HepG2 (cell line): ENCODE measurements around the gene NPNT. TPM values are rescaled to one million over a fixed set of nuclear protein-coding genes. Genes with fewer than 3 reads are reported as not detected.
A peak's percentile ranks its signal among the peaks of the same experiment; 100 is the strongest.

Experiments
- ASH2L ChIP-seq: fragments of 300-600, 200-600 bp; sonication (generic); IDR thresholded peaks from 2 replicates; pipeline ENCODE4 v1.7.0; 2017; ENCODE audit warnings: low read depth, mild to moderate bottlenecking, moderate library complexity, mixed read lengths, low read length; ENCODE audit not compliant: insufficient read length
- MBD4 ChIP-seq: IDR thresholded peaks from 2 replicates; pipeline ENCODE4 v1.6.1; 2012; ENCODE audit warnings: low read length, inconsistent platforms, borderline replicate concordance
- MYPOP ChIP-seq: sonication (generic); formaldehyde crosslinking; IDR thresholded peaks from 2 replicates; pipeline ENCODE4 v1.8.1; 2023; ENCODE audit warnings: mild to moderate bottlenecking, moderate library complexity, missing genetic modification reagents
- NR2F6 ChIP-seq, 2 experiments: IDR thresholded peaks; 2 replicates each; pipeline ENCODE4 v1.6.1; 2016; ENCODE audit warnings: antibody characterized with exemption in 1 of 2, mild to moderate bottlenecking in 1 of 2
- NR3C1 ChIP-seq: sonication (generic); formaldehyde crosslinking; IDR thresholded peaks from 2 replicates; pipeline ENCODE4 v1.4.0; 2020; ENCODE audit warnings: missing genetic modification reagents
- RNF2 ChIP-seq: fragments of 450-650 bp; conservative IDR thresholded peaks from 2 replicates; pipeline ENCODE4 v1.6.1; 2016; ENCODE audit warnings: low read depth
- SAP130 ChIP-seq: IDR thresholded peaks from 2 replicates; pipeline ENCODE4 v1.6.1; 2016; ENCODE audit warnings: low read depth
- SMAD3 ChIP-seq: sonication (generic); formaldehyde crosslinking; IDR thresholded peaks from 2 replicates; pipeline ENCODE4 v1.4.0; 2020; ENCODE audit warnings: missing genetic modification reagents
- TBL1XR1 ChIP-seq: fragments of 150-350 bp; IDR thresholded peaks from 2 replicates; pipeline ENCODE4 v1.6.1; 2014; ENCODE audit warnings: borderline replicate concordance, low read length; ENCODE audit not compliant: partially characterized antibody
- ZMYM2 ChIP-seq: sonication (generic); formaldehyde crosslinking; IDR thresholded peaks from 2 replicates; pipeline ENCODE4 v1.8.0; 2022; ENCODE audit warnings: mild to moderate bottlenecking, missing genetic modification reagents
- ZNF274 ChIP-seq: sonication (generic); formaldehyde crosslinking; IDR thresholded peaks from 2 replicates; pipeline ENCODE4 v1.5.1; 2020; ENCODE audit warnings: mild to moderate bottlenecking, missing genetic modification reagents
- ZNF280B ChIP-seq: sonication (generic); formaldehyde crosslinking; IDR thresholded peaks from 2 replicates; pipeline ENCODE4 v1.5.0; 2020; ENCODE audit warnings: missing genetic modification reagents, mild to moderate bottlenecking, borderline replicate concordance
- ZNF280D ChIP-seq: sonication (generic); formaldehyde crosslinking; IDR thresholded peaks from 2 replicates; pipeline ENCODE4 v1.5.1; 2020; ENCODE audit warnings: mild to moderate bottlenecking, missing genetic modification reagents
- ZNF605 ChIP-seq: sonication (generic); formaldehyde crosslinking; IDR thresholded peaks from 2 replicates; pipeline ENCODE4 v1.8.0; 2022; ENCODE audit warnings: mild to moderate bottlenecking, missing genetic modification reagents
- ZNF687 ChIP-seq: sonication (generic); formaldehyde crosslinking; IDR thresholded peaks from 2 replicates; pipeline ENCODE4 v1.5.1; 2020; ENCODE audit warnings: mild to moderate bottlenecking, missing genetic modification reagents, moderate library complexity
- ZUFSP ChIP-seq: sonication (generic); formaldehyde crosslinking; IDR thresholded peaks from 2 replicates; pipeline ENCODE4 v1.9.0; 2021; ENCODE audit warnings: missing genetic modification reagents, mild to moderate bottlenecking, borderline replicate concordance
- polyA plus RNA-seq, 8 experiments: library from polyadenylated mRNA; depleted of rRNA in 3 of 8; stranded (reverse) in 7 of 8; unstranded in 1 of 8; fragments of >200 nt; fragmentation: Illumina TruSeq in 4 of 8; extraction: Trizol in 4 of 8; gene quantifications; 2 replicates each; pipeline versions ENCODE4 v1.2.1 to v1.2.3, GENCODE V29; 2011 to 2016; ENCODE audit warnings: low read depth in 4 of 8, missing spikeins in 1 of 8, mixed read lengths in 1 of 8; ENCODE audit not compliant: insufficient read depth in 1 of 8
- total RNA-seq, 5 experiments: library from RNA; depleted of rRNA; stranded (reverse); fragments of >200 nt; fragmentation: Illumina TruSeq; extraction: Trizol; gene quantifications; 2 replicates each; pipeline ENCODE4 v1.2.3, GENCODE V29; 2016; ENCODE audit warnings: low read depth in 1 of 5

The NPNT gene
- total and polyA plus RNA-seq, 2 of the 13 experiments (the other 11 are each of a cell fraction or from before 2014, with no cell fraction given) = 1.1 to 19.1 TPM

- TF ChIP-seq NR3C1 (CRISPR knock-in tag) (no peak), ZNF274 (CRISPR knock-in tag) (0 out of 2 replicates have a peak, but pooled peaks have one; percentile 54), SAP130 (CRISPR knock-in tag) (no peak; the same call in 1 of the 2 replicates), MBD4 (no peak), ZNF687 (CRISPR knock-in tag) (peak; percentile 54; the same call in 1 of the 2 replicates), RNF2 (0 out of 2 replicates have a peak, but pooled peaks have one; percentile 15), ZUFSP (no peak), TBL1XR1 (no peak), ZMYM2 (CRISPR knock-in tag) (peak; percentile 60; the same call in 1 of the 2 replicates), NR2F6 (IDR thresholded peaks at IDR 0.05) (no peak), NR2F6 (CRISPR knock-in tag; IDR thresholded peaks at IDR 0.05) (no peak), ASH2L (peak; percentile 22), MYPOP (CRISPR knock-in tag) (peak; percentile 35), ZNF605 (0 out of 2 replicates have a peak, but pooled peaks have one; percentile 31), ZNF280B (CRISPR knock-in tag) (no peak), SMAD3 (CRISPR knock-in tag) (no peak), ZNF280D (CRISPR knock-in tag) (no peak)
Measured at GRCh38 chr4:105895583-105896460, 551 bp downstream of the NPNT start (continued).
